NCI-H524 treated with DMSO at 0.1 percent for 48 hours (cell line): ENCODE measurements around the gene BACE1-AS.
"Not testable (repeated sequence)": the region's sequence is repeated elsewhere in the genome, so short reads cannot be mapped to it uniquely, and the experiment has no call there.

Source experiments
- DNase-seq: peaks from one replicate; lab custom pipeline; 2025; lab: John Stamatoyannopoulos, UW

Gene BACE1-AS

GRCh38 chr11:117290809-117291396 lies at the start of gene BACE1-AS:
BACE1-AS (plus strand) TSS chr11:117291346.
- no peak for DNase-seq

- no peak for DNase-seq
Observed at GRCh38 chr11:117248341-117248740, 42.8 kb upstream of the BACE1-AS start.

GRCh38 chr11:117249571-117249970 lies 41.6 kb upstream of the BACE1-AS start:
- DNase-seq = no peak

- no peak for DNase-seq
Observed at GRCh38 chr11:117251506-117251905, 39.6 kb upstream of the BACE1-AS start.

- DNase-seq = peak; percentile 12
Observed at GRCh38 chr11:117255966-117256365, 35.2 kb upstream of the BACE1-AS start.

- DNase-seq = no peak
Observed at GRCh38 chr11:117256573-117256972, 34.6 kb upstream of the BACE1-AS start.

GRCh38 chr11:117258576-117258975 lies 32.6 kb upstream of the BACE1-AS start:
- DNase-seq = no peak

- no peak for DNase-seq
Observed at GRCh38 chr11:117259417-117259816, 31.7 kb upstream of the BACE1-AS start.

- DNase-seq = not testable (repeated sequence)
Observed at GRCh38 chr11:117264624-117265323, 26.4 kb upstream of the BACE1-AS start.

GRCh38 chr11:117265745-117266144 lies 25.4 kb upstream of the BACE1-AS start:
- DNase-seq = no peak

- no peak for DNase-seq
Observed at GRCh38 chr11:117269856-117270255, 21.3 kb upstream of the BACE1-AS start.

GRCh38 chr11:117271208-117271607 lies 19.9 kb upstream of the BACE1-AS start:
- DNase-seq = no peak

GRCh38 chr11:117272175-117272574 lies 19.0 kb upstream of the BACE1-AS start:
- not testable (repeated sequence) for DNase-seq

- no peak for DNase-seq
Observed at GRCh38 chr11:117273550-117274289, 17.4 kb upstream of the BACE1-AS start.

GRCh38 chr11:117278347-117278746 lies 12.8 kb upstream of the BACE1-AS start:
- no peak for DNase-seq

GRCh38 chr11:117279711-117280376 lies 11.3 kb upstream of the BACE1-AS start:
- no peak for DNase-seq

- no peak for DNase-seq
Observed at GRCh38 chr11:117281159-117281558, 10.0 kb upstream of the BACE1-AS start.

- DNase-seq = no peak
Observed at GRCh38 chr11:117281869-117282268, 9.3 kb upstream of the BACE1-AS start.

GRCh38 chr11:117282956-117283355 lies 8.2 kb upstream of the BACE1-AS start:
- no peak for DNase-seq

GRCh38 chr11:117284053-117284452 lies 7.1 kb upstream of the BACE1-AS start:
- no peak for DNase-seq

GRCh38 chr11:117286588-117286987 lies 4.6 kb upstream of the BACE1-AS start:
- DNase-seq = no peak

GRCh38 chr11:117287668-117288067 lies 3.5 kb upstream of the BACE1-AS start:
- no peak for DNase-seq

GRCh38 chr11:117289795-117290194 lies 1.4 kb upstream of the BACE1-AS start:
- no peak for DNase-seq
